K562 (cell line): Measurements from ENCODE around the gene NR1D2. TPM values are rescaled to one million over a fixed set of nuclear protein-coding genes. Genes with fewer than 3 reads are reported as not detected.

ENCODE experiments used
- ATF4 ChIP-seq: fragments of 450-650 bp; formaldehyde crosslinking; IDR thresholded peaks from 2 replicates; pipeline ENCODE4 v1.4.0; 2022; ENCODE audit warnings: mild to moderate bottlenecking, moderate library complexity
- CHD7 ChIP-seq: fragments of 200-600 bp; sonication (generic); IDR thresholded peaks from one replicate; pipeline ENCODE4 v1.6.1; 2012; ENCODE audit warnings: mild to moderate bottlenecking, low read depth, low read length, inconsistent platforms
- JUNB ChIP-seq: fragments of 450-650 bp; formaldehyde crosslinking; conservative IDR thresholded peaks from 2 replicates; pipeline ENCODE4 v1.4.0; 2020; ENCODE audit warnings: mild to moderate bottlenecking
- KDM5B ChIP-seq: fragments of 200-600 bp; sonication (generic); IDR thresholded peaks from 2 replicates; pipeline ENCODE4 v1.6.1; 2012; ENCODE audit warnings: low read depth, mild to moderate bottlenecking, moderate library complexity, low read length, control low read depth, inconsistent platforms; ENCODE audit not compliant: insufficient replicate concordance
- LARP7 ChIP-seq: fragments of 450-650 bp; IDR thresholded peaks from 2 replicates; pipeline ENCODE4 v1.6.1; 2016
- MAFK ChIP-seq: IDR thresholded peaks from 2 replicates; pipeline ENCODE4 v1.6.1; 2011; ENCODE audit warnings: low read length, improper control_type of control experiment
- MYC ChIP-seq, 2 experiments: fragments of 250-450 bp in 1 of 2; sonication (Bioruptor Pico) in 1 of 2; IDR thresholded peaks; 2 replicates each; pipeline versions ENCODE4 v1.5.1 to v1.6.1; 2012 to 2021; ENCODE audit warnings: low read depth in 2 of 2, borderline replicate concordance in 1 of 2, improper control_type of control experiment in 1 of 2, low read length in 1 of 2, mild to moderate bottlenecking in 1 of 2, moderate library complexity in 1 of 2
- polyA plus RNA-seq, 8 experiments: library from polyadenylated mRNA; depleted of rRNA in 4 of 8; stranded (reverse) in 5 of 8; unstranded in 3 of 8; fragments of >200 nt; fragmentation: Nextera tagmentation in 2 of 8; fragmentation: Illumina TruSeq in 1 of 8; extraction: Ambion mirVana in 2 of 8; extraction: Trizol in 1 of 8; gene quantifications; 2 replicates each; pipeline versions ENCODE4 v1.2.1 to v1.2.3, GENCODE V29; 2011 to 2014; ENCODE audit warnings: inconsistent platforms in 1 of 8, missing spikeins in 1 of 8
- total RNA-seq, 7 experiments: library from RNA; depleted of rRNA in 6 of 7; stranded (reverse); fragments of >200 nt in 6 of 7; fragmentation: Illumina TruSeq in 2 of 7; extraction: Trizol in 2 of 7; gene quantifications; 2 replicates each; pipeline versions ENCODE4 v1.2.1 to v1.2.3, GENCODE V29; 2011 to 2021; ENCODE audit warnings: low replicate concordance in 1 of 7

NR1D2 gene
- total and polyA plus RNA-seq, 9 of the 15 experiments (the other 6 are each of a cell fraction or from before 2014, with no cell fraction given), result 1.2 to 5.5 (median 2.9) TPM

GRCh38 chr3:23944007-23944783 is 891 bp upstream of the NR1D2 start (continued):
- TF ChIP-seq LARP7 (no peak), MYC (IDR thresholded peaks at IDR 0.05; ENCODE audit: low read depth, low read length) (0 out of 2 replicates have a peak, but pooled peaks have one; percentile 4), MYC (CRISPR knock-in tag; IDR thresholded peaks at IDR 0.05; ENCODE audit: borderline replicate concordance, low read depth) (no peak), CHD7 (no peak), MAFK (no peak), KDM5B (peak; percentile 21), JUNB (no peak), ATF4 (no peak)
